ENCODE measurements around the gene PITPNM2.

PITPNM2 gene

DNA sequence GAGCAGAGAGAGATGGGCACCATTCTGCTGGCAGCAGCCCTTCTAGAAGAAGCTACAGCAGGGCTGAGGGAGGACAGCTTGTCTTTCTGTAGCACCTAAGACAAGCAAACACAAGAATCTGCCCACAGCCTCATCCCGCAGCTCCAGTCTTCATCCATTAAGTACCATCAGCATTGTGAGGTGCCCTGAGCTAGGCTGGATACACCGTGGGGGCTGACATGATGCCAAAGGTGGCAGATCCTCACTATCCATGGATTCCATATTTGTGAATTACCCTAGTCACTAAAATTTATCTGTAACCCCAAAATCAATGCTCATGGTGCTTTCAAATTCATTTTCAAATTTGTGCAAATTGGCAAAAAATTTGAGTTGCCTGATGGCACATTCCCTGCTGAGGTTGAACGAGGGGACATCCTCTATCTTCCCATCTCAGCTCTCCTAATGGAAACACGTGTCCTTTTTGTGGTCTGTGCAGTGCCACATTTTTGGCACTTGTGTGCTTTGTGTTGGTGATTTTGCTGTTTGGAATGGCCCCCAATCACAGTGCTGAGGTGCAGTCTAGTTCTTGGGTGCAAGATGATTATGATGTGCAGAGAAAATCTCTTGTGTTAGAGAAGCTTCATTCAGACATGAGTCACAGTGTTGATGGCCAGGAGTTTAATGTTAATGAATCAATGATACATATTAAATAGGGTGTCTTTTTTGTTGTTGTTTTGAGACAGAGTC, 7.0 kb downstream of the PITPNM2 start:
- DNase-seq = no peak

DNA sequence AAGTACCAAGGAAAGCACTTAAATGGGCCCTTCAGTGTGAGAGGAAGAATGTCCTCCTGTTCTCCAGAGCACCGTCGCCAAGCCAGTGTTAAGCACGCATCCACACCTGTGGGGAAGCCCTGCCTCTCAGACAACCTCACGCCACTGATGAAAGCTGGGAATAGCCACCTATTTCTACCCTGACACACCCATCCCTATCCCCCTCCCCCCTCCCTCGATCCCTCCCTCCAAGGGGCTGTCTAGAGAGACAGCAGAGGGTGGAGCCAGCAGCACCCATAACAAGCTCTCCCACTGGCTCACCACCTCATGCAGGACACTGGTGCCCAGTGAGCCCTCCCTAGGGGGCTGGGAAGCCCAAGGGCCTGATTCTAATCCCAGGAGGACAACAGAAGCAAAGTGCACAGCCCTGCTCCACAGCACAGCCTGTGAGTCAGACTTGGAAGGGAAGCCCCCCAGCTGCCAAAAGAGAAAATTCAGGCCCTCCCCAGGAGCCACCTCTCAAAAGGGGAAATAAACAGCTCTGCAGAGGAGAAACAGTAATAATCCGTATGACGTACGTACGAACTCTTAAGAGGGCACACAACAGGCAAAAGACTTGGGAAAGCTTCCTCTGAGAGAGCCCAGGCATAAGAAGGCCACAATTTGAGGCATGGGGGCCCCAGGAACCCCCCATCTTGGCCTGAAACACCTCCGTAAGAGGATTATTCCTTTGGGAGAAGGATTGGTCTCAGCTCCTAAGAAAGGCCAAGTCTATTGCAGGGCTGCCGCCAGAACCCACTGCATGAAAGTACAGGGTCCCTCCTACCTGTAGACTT, 7.8 kb downstream of the PITPNM2 start:
- DNase-seq = peak; percentile 49

DNA sequence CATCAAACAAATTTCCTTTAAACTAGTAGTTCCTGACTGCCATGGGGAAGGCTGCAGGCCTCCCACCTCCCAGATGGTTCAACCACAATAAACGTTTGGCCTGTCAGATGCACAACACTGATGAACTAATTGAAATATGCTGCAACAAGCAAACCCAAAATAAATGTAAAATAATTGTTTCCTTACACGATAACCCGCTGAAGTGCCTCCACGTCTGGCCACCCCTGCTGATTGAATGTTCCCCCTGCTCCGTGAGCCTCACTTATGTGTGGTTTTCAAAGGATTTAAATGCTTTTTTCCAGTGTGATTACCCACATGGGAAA, 8.4 kb downstream of the PITPNM2 start:
- no peak for DNase-seq

DNA sequence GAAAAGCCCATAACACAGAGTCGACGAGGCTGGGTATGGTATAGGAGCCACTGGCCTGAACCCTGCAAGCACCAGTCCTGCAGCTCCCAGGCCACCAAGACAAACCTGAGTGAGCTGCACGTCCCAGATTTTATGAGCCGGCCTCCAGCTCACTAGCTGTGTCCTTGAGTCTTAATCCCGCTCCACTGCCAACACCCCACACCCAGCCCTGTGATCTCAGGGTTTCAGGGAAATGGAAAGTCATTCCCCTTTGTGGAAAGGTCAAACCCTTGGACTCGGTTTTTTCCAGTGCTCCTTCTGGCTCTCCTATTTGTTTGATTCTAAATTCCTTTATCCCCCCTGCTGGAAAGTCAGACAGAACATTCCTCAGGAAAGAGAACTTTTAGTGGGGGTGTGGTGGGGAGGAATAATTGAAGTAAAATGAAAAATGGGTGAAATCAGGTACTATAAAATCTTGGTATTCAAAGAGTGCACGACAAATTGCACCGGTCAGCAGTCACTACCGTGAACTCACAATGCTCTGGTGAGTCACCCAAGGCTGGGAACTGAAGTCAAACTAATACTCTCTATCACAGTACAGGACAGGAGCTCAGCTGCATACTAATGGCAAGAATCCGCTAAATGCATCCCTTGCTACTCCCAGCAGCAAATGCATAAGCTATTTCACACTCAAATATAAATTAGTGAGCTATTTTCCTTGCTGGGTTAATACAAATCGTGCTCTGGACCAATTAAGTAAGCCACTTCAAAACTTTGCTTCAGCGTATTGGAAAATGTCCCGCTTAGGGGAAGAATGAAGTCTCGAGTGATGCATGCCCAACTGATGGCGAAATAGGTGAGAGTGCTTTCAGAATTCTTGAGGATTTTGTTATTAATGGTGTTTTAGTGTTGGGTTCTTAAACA, 9.0 kb downstream of the PITPNM2 start:
- no peak for DNase-seq

DNA sequence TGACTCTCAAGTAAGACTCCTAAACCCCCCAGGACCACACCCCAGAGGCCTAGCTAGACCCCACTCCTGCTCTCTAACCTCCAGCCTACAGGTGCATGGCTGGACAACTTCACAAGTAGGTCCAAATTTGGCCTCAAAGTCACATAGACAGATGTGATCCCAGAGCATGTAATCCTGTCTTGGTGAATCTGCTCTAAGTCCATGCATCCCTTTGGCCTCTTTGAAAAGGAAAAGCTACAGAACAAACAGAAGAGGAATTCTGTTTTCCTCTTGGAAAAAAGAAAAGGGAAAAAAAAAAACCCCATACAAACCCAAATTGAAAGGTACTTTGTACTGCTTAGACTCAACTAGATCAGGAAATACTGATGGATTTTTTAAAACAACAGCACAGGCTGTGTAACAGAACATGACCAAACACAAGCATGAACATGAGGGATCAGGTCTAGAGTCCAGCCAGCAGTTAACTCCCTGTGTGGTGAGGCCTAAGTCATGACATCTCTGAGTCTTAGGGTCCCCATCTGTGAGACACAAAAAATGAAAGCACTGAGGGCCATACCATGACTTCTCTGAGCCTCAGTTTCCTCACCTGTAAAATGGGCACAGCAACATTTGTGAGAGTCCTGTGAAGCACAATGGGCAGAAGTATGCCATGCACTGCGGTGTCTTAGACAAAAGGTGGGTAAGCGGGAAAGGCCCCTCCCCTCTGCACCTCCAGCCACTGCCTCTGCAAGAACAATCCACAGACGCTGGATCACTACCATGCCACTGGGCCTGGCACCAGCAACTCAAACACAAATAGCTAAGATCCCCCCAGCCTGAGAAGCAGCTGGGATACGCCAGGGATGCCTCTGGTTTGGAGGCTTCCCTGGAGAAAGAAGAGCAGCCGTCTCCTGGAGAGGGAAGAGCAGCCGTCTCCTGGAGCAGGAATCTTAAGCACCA, 9.9 kb downstream of the PITPNM2 start:
- no peak for DNase-seq

DNA sequence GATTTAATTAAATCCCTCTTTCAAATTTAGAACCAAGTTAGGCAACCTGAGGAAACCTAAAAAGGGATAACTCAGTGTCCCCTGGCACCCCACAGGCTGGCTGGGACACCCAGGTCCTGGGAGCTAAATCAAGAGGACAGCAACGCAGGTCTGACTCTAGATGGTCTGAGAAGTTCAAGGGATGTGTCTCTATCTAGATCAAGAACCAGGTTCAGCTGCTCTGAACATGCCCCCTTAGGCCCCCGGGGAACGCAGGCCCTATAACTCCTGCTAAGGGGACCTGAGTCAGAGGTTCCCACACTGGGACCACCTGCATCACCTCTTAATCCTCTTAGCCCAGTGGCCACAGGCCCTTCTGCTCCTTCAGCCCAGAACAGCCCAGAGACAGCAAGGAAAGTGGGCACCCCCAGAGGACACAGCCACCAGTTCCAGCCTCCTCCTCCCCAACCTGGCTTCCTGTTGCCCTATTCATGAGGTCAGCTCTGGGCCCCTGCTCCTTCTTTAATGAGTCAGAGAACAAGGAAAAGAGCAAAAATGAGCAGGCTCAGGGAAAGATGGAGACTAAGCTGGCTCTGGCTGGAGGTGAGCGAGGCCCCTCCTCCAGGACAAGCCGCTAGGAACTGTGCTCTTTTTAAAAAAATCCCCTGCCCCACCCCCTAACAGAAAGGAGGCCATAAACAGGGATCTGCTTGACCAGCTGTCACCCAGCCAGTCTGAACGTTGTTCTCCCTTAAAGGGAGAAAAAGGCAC, 10.8 kb downstream of the PITPNM2 start:
- no peak for DNase-seq

DNA sequence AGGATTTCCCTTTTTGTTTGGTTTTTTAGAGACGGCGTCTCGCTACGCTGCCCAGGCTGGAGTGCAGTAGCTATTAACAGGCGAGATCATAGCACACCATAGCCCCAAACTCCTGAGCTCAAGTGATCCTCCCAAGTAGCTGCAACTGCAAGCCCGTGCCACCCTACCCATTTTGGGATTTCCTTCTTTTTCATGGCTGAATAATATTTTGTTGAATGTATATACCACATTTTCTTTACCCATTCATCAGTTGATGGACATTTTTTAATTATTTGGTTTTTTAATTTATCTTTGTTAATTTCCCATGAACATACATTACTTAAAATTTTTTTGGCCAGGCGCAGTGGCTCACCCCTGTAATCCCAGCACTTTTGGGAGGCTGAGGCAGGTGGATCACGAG, 15.2 kb downstream of the PITPNM2 start:
- DNase-seq = no peak

DNA sequence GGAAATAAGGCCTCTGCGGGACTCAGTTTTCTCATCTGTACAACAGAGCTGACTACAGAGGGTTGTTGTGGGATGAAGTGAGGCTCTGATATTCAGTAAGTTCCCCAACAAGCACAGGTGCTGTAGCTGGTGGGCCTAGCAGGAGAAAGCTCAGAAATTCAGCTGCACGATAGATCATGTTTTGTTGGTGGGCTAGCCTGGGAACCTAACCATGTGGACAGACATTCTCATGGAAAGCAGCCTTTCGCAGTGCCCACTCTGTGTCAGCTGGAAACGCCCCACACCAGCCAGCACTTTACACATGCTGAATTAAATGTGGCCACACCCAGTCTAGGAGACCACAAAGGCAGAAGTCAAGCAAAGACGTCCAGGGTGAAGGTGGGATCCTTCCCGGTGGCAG, 16.1 kb downstream of the PITPNM2 start:
- no peak for DNase-seq

DNA sequence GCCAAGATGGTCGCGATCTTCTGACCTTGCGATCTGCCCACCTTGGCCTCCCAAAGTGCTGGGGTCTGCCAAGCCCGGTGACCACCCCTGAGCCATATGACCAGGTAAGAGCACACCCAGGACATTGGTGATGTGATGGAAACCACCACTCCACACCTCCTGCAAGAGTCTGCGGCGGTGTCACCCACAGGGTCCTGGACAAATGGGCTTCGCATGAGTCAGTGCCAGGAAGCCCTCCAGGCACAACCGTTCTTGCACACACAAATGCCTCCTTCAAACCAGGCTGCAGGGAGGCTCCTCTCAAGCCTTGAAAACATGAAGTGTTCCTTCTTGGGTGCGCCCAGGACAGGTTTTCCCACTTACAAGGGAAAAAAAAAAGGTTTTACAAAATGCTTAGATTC, 16.6 kb downstream of the PITPNM2 start:
- no peak for DNase-seq

DNA sequence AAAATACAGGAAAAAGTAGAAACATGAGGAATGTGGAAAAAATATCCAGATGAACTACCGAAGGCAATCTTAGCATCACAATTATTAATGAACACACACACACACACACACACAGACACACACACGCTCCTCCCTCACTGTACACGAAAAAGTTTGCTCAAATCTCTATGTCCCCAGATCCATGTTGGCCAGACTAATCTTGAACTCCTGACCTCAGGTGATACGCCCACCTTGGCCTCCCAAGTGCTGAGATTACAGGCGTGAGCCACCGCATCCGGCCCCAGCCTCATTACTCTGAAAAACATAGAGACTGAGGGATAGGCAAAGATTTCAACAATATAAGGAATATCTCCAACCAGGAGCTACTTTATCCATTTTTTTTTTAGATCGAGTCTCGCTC, 17.2 kb downstream of the PITPNM2 start:
- no peak for DNase-seq

DNA sequence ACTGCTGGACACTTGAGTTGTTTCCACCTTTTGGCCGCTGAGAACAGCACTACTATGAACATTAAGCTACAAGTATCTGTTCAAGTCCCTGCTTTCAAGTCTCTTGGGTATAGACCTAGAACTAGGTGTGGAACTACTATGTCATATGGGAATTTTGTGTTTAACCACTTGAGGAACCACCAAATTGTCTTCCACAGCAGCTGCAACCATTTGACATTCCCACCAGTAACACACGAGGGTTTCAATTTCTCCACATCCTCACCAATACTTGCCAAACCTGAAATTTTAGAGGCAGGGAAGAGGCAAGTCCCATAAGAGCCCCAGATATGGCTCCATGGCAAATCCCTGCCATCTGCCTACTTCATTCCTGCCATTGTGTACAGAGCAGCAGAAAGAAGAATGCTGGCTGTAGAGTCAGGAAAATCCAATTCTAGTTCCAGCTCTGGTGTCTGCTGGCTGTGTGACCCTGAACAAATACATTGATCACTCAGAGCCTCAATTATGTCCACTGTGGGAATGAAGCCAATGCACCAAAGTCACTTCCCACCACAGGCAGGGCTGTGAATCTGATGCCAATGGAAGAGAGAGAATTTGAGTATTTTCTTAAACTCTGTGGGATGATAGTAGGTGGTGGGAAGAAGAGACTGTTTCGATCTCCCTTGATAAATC, 17.8 kb downstream of the PITPNM2 start:
- peak; percentile 46 for DNase-seq

DNA sequence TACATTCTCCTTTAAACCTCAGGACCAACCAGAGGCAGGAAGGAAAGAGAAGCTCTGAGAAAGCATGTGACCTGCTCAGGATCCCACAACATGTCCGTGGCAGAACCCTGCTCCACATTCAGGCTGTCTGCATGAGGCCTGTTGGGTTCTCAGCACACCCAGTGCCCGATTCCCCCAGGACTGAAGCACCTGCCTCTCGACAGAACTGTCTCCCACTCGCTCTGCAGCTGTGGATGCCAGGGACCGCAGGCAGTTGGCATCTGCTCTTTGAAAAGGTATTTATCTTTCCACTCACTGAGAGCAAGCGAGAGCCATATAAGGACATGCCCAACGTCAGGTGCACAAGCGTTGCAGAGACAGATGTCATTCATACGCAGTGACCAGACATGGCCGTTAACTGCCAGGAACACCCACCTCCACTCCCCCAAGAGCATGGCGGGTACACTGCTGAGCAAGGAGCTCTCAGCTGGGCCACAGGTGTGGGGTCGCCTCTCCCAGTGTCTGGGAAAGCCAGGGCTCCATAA, 18.9 kb downstream of the PITPNM2 start:
- DNase-seq = peak; percentile 95

DNA sequence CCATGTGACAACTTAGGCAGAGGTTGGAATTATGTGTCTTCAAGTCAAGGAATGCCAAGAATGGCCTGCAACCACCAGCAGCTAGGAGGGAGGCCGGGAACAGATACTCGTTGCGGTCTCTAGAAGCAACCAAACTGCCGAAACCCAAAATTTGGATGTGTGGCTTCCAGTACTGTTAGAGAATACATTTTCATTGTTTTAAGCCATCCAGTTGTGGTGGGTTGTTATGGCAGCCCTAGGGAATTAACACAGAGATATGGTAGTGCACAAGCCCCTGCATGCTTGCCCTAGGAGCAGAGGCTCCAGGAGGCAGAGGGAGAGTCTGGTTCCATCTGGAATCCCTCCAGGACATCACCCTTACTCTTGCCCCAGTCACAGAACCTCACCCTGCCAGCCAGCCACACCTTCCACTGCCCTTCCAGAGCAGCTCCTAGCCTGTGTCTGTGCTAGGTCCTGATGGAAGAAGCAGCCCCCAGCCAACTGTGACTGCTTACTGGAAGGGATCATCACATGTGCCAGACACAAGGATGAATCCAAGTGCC, 19.5 kb downstream of the PITPNM2 start:
- no peak for DNase-seq

DNA sequence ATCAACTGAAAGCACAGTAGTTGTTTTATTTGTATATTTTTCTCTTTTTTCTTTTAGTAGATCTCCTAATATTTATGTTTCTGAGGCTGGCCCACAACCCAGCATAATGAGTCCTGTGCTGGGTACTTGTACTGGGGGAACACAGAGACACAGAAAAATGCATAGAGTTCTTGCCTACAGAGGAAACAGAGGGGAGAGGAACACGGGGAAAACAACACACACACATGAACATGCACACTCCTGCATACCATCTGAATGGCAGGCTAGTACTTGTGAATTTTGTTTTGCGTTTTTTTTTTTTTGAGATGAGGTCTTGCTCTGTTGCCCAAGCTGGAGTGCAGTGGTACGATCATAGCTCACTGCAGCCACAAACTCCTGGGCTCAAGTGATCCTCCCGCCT, 21.3 kb downstream of the PITPNM2 start:
- DNase-seq = no peak

DNA sequence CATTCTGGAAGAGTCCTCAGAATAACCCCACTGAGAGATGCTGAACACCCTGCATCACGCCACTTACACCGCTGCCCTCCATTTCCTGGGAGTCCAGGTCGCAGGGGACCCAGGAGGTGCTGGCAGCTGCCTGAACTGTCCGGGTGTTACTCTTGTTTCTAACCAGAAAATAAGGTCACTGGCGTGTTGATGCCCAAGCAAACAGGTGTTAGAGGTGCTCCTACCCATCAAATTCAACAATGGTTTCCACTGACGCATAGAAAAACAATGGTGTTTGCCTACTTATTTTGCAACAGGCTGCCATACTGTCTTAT, 23.8 kb downstream of the PITPNM2 start:
- no peak for DNase-seq

DNA sequence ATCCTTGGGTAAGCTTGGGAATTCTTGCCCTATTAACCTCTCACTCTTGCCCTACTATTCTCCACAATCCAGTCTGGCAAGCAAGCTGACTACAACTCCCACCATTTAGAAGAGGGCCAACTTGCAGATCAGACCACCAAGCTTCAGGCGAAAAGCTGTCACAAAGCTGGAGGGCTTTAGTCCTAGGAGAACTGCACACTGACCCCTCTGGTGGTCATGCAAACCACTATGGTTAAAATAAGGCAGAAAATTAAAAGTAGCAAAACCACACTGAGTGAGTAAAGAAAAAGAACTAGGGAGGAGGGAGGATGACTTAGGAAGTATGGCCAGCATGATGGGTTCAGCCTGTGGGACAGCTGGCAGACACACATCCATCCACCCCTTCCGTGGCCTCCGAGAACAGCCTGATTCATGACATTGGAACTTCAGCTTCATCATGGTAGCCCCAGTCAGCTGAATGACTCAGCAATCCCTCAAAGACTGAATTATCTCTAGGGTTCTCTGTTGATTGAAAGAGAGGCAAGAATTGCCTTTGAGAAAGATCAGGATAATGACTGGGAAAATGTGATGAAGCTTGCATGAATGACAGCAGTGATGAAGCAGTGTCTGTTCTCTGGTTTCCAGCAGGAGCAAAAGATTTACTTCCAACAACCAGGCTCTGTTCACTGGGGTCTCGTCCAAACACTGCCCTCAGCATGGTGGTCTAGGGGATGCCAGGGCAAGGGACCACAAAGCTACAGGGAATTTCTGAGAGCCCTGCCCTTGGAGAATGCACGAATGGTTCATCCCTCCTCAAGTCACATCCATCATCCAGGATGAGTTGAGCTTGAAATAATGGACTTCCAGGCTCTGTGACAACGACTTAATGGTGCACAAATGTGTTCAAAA, 24.4 kb downstream of the PITPNM2 start:
- no peak for DNase-seq

DNA sequence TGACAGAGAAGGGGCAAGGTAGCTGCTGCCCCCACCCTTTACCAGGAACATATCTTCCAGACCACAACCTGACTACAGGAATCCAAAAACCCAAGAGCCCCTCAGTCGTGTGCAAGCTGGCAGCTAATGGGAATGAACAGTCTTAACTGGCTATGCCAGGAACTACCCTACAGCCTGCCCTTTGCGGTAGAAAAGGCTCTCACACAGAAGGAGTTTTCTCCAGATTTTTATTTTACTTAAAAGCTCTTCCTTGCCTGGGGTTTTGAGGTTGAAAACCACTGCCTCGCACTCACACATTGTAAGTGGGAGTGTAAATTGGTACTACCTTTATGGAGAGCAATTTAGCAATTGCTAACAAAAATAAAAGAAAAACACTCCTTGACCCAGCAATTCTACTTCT, 28.3 kb downstream of the PITPNM2 start:
- no peak for DNase-seq

DNA sequence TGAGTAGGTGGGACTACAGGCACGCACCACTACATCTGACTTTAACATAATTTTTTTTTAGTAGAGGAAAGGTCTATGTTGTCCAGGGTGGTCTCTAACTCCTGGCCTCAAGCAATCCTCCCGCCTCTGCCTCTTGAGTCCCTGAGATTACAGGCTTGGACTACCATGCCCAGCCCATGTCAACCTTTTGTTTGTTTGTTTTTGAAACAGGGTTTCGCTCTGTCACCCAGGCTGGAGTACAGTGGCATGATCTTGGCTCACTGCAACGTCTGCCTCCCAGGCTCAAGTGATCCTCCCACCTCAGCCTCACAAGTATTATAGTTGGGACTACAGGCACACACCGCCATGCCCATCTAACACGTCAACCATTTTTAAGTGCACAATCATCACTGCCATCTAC, 29.2 kb downstream of the PITPNM2 start:
- no peak for DNase-seq

DNA sequence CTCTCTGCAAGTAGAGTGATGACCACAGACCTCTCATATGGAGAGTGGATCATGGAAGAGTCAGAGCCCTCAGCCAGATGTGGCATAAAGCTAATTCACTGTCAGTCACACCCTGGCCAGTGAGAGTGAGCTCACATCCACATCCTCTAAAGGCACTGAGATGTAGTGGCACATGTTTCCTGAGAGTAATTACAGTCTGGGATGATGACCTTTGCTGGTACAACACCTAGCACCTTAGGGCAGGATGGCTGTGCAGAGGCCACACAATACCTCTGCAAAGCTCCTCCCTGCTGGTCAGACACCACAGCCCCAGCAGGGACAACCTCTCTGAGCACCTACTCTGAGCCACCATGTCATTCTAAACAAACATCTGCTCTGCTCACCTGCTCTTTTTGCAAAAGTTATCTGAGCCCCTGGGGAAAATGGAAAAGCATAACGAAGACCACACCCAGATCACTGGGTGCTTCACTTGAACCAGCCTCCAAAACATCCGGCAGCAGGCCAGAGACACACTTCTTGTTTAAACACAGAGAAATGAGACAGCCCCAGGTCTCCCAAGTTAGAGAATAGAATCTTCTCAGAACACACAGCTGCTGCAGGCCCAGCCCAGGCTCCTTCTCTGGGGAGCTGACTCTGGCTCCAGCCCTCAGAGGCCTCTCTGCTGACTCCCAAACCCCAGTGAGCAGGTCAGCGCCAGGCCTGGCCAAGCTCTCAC, 30.3 kb downstream of the PITPNM2 start:
- no peak for DNase-seq
